Esophagus squamous epithelium (tissue), 4 donors: ENCODE measurements around the gene TBC1D1.

Experiments
- CTCF ChIP-seq, 6 experiments: fragments of 450-650 bp in 4 of 6; fragments of 200-600 bp in 2 of 6; sonication (generic) in 2 of 6; IDR thresholded peaks; one replicate each; pipeline ENCODE4 v1.5.1; 2016 to 2019; ENCODE audit warnings: antibody characterized with exemption in 6 of 6, mild to moderate bottlenecking in 4 of 6, moderate library complexity in 4 of 6
- POLR2A ChIP-seq, 4 donors: fragments of 450-650 bp; IDR thresholded peaks; one replicate each; pipeline ENCODE4 v1.6.1; 2017; ENCODE audit warnings: antibody characterized with exemption in 4 of 4, mild to moderate bottlenecking in 4 of 4, moderate library complexity in 3 of 4

GRCh38 chr4:38076153-38076669 lies 185.3 kb downstream of the TBC1D1 start:
- TF ChIP-seq CTCF (IDR thresholded peaks at IDR 0.05), result no peak
- TF ChIP-seq POLR2A (IDR thresholded peaks at IDR 0.05), result no peak
